Osteoblast (primary cell): Measurements from ENCODE around the gene SERGEF. TPM values are rescaled to one million over a fixed set of nuclear protein-coding genes. Genes with fewer than 3 reads are reported as not detected.

Experiments used
- DNase-seq: peaks from one replicate; pipeline ENCODE4 v3.0.0; 2011; ENCODE audit warnings: low spot score, mixed read lengths; ENCODE audit not compliant: insufficient read length; ENCODE audit errors: missing footprints
- H2AFZ ChIP-seq: 2 replicates; pipeline ENCODE4 v1.6.0; 2011; ENCODE audit warnings: mild to moderate bottlenecking, low read length
- H3K27ac ChIP-seq: 2 replicates; pipeline ENCODE4 v1.5.1; 2011; ENCODE audit warnings: mild to moderate bottlenecking, low read depth, low read length, moderate library complexity
- H3K27me3 ChIP-seq: 2 replicates; pipeline ENCODE4 v1.6.0; 2012; ENCODE audit warnings: mild to moderate bottlenecking, control low read depth, inconsistent platforms, low read length, moderate library complexity; ENCODE audit not compliant: insufficient read depth
- H3K36me3 ChIP-seq: 2 replicates; pipeline ENCODE4 v1.5.1; 2011; ENCODE audit warnings: mild to moderate bottlenecking, low read length, control low read depth, moderate library complexity; ENCODE audit not compliant: insufficient read depth
- H3K4me1 ChIP-seq: 2 replicates; pipeline ENCODE4 v1.5.1; 2011; ENCODE audit warnings: mild to moderate bottlenecking, low read length, control low read depth, moderate library complexity; ENCODE audit not compliant: insufficient read depth
- H3K4me2 ChIP-seq: 2 replicates; pipeline ENCODE4 v1.6.0; 2011; ENCODE audit warnings: mild to moderate bottlenecking, low read length; ENCODE audit not compliant: insufficient read depth
- H3K4me3 ChIP-seq: fragments of 200-600 bp; sonication (generic); 3 replicates; pipeline ENCODE4 v1.5.1; 2012; ENCODE audit warnings: mild to moderate bottlenecking, low read length, inconsistent platforms; ENCODE audit not compliant: insufficient read depth
- H3K79me2 ChIP-seq: 2 replicates; pipeline ENCODE4 v1.6.0; 2012; ENCODE audit warnings: mild to moderate bottlenecking, low read length, control low read depth, inconsistent platforms; ENCODE audit not compliant: insufficient read depth
- H3K9me3 ChIP-seq: 2 replicates; pipeline ENCODE4 v1.5.1; 2011; ENCODE audit warnings: low read depth, low read length, control low read depth
- H4K20me1 ChIP-seq: 2 replicates; pipeline ENCODE4 v1.6.0; 2012; ENCODE audit warnings: mild to moderate bottlenecking, low read length, control low read depth; ENCODE audit not compliant: insufficient read depth
- CTCF ChIP-seq: IDR thresholded peaks from 2 replicates; pipeline ENCODE4 v1.5.1; 2011; ENCODE audit warnings: mild to moderate bottlenecking, low read depth, low read length, moderate library complexity; ENCODE audit errors: extremely low read depth
- total RNA-seq: library from RNA; depleted of rRNA; stranded (reverse); fragments of >200 nt; gene quantifications from 2 replicates; pipeline ENCODE4 v1.2.3, GENCODE V29; 2012

SERGEF gene
- total RNA-seq, 1 donor: 29.7 TPM

GRCh38 chr11:17743026-17743807 is 269.6 kb downstream of the SERGEF start:
- Histone ChIP-seq H3K27me3 (peaks cover 34% of the 10 kb centered on the region), H3K79me2 (no peaks in the 10 kb centered on the region), H3K9me3 (no peaks in the 10 kb centered on the region), H2AFZ (no peak overlapping the region), H3K4me1 (peaks cover 6% of the 10 kb centered on the region), H3K27ac (no peak overlapping the region), H3K4me3 (no peak overlapping the region), H3K4me2 (peak overlapping the region; percentile 36), H4K20me1 (no peaks in the 10 kb centered on the region), H3K36me3 (no peaks in the 10 kb centered on the region)
- TF ChIP-seq CTCF: no peak
- peak; percentile 51 for DNase-seq

GRCh38 chr11:17742019-17742418 is 270.8 kb downstream of the SERGEF start:
- Histone ChIP-seq H3K4me2 (no peak overlapping the region), H3K36me3 (no peaks in the 10 kb centered on the region), H3K4me1 (peaks cover 6% of the 10 kb centered on the region), H3K4me3 (no peak overlapping the region), H3K79me2 (no peaks in the 10 kb centered on the region), H3K27ac (no peak overlapping the region), H4K20me1 (no peaks in the 10 kb centered on the region), H3K27me3 (peaks cover 44% of the 10 kb centered on the region), H3K9me3 (no peaks in the 10 kb centered on the region), H2AFZ (no peak overlapping the region)
- TF ChIP-seq CTCF: no peak
- peak; percentile 48 for DNase-seq

GRCh38 chr11:17741487-17741886 is 271.4 kb downstream of the SERGEF start:
- Histone ChIP-seq H3K36me3 (no peaks in the 10 kb centered on the region), H2AFZ (no peak overlapping the region), H3K4me3 (no peak overlapping the region), H3K27ac (no peak overlapping the region), H4K20me1 (no peaks in the 10 kb centered on the region), H3K4me1 (peaks cover 6% of the 10 kb centered on the region), H3K79me2 (no peaks in the 10 kb centered on the region), H3K4me2 (no peak overlapping the region), H3K9me3 (no peaks in the 10 kb centered on the region), H3K27me3 (peaks cover 47% of the 10 kb centered on the region)
- DNase-seq: peak; percentile 26
- no peak for TF ChIP-seq CTCF

GRCh38 chr11:17740649-17741235 is 272.1 kb downstream of the SERGEF start:
- H4K20me1 ChIP-seq: no peaks in the 10 kb centered on the region
- H3K27me3 ChIP-seq: peaks cover 54% of the 10 kb centered on the region
- H3K79me2 ChIP-seq: no peaks in the 10 kb centered on the region

More at GRCh38 chr11:17740649-17741235, 272.1 kb downstream of the SERGEF start:
- peaks cover 6% of the 10 kb centered on the region for H3K4me1 ChIP-seq
- H3K4me3 ChIP-seq: no peak overlapping the region
- no peak for TF ChIP-seq CTCF
- no peak overlapping the region for H2AFZ ChIP-seq
- no peak overlapping the region for H3K4me2 ChIP-seq
- no peaks in the 10 kb centered on the region for H3K9me3 ChIP-seq
- peak; percentile 58 for DNase-seq
- H3K27ac ChIP-seq: no peak overlapping the region
- H3K36me3 ChIP-seq: no peaks in the 10 kb centered on the region
